GM12878 (cell line): ENCODE measurements around the gene E2F2. TPM values are rescaled to one million over a fixed set of nuclear protein-coding genes. Genes with fewer than 3 reads are reported as not detected.

ENCODE experiments used
- ATAC-seq: fragments of 200-7000 bp; cut with Tn5 transposase; 3 replicates; pipeline ENCODE4 v1.9.1; 2020; ENCODE audit warnings: mild to moderate bottlenecking, moderate library complexity
- BruUV-seq: library from RNA; stranded (reverse); fragments of 400-500 nt; replicated peaks from 2 replicates; lab custom pipeline; 2021; lab: Mats Ljungman, UMichigan
- CTCF ChIA-PET: fragments of 300-600 bp; sonication (Branson Sonifier 250); formaldehyde crosslinking; extraction: SDS; loops from one replicate; lab custom pipeline; 2021; ENCODE audit warnings: inconsistent platforms; lab: Yijun Ruan, JAX
- POLR2A ChIA-PET: fragments of 350-600 bp; formaldehyde crosslinking; extraction: SDS; loops from one replicate; lab custom pipeline; 2021; ENCODE audit warnings: inconsistent platforms; lab: Charles Lee
- RAD21 ChIA-PET: fragments of 300-600 bp; sonication (Branson Sonifier 250); formaldehyde crosslinking; loops from one replicate; lab custom pipeline; 2023; ENCODE audit warnings: antibody characterized with exemption; ENCODE audit not compliant: unreplicated experiment; lab: Charles Lee
- SMC1A ChIA-PET: fragments of 300-600 bp; sonication (Branson Sonifier 250); formaldehyde crosslinking; loops from one replicate; lab custom pipeline; 2023; ENCODE audit not compliant: unreplicated experiment, uncharacterized antibody; lab: Charles Lee
- DNase-seq: peaks from one replicate; pipeline ENCODE4 v3.0.0-alpha.2; 2011; ENCODE audit warnings: low read depth, low spot score
- FAIRE-seq: peaks from 3 replicates; lab custom pipeline; 2011; peaks lifted over from hg19 to GRCh38; lab: Jason Lieb, UNC
- H2AFZ ChIP-seq: 2 replicates; pipeline ENCODE4 v1.6.0; 2011; ENCODE audit warnings: low read depth, low read length, control low read depth; ENCODE audit not compliant: control insufficient read depth
- H3K27ac ChIP-seq: 2 replicates; pipeline ENCODE4 v1.5.1; 2011; ENCODE audit warnings: control low read depth; ENCODE audit not compliant: control insufficient read depth, insufficient read depth
- H3K27me3 ChIP-seq, 2 experiments: replicated peaks in 1 of 2; 2 replicates each; pipeline versions ENCODE4 v1.6.0 to v1.6.1; 2011; ENCODE audit warnings: low read length in 1 of 2; ENCODE audit not compliant: control insufficient read depth in 2 of 2, insufficient read depth in 2 of 2
- H3K36me3 ChIP-seq, 2 experiments: 2 replicates each; pipeline ENCODE4 v1.5.1; 2011; ENCODE audit warnings: low read length in 1 of 2; ENCODE audit not compliant: control insufficient read depth in 2 of 2, insufficient read depth in 2 of 2
- H3K4me1 ChIP-seq: 2 replicates; pipeline ENCODE4 v1.6.1; 2011; ENCODE audit warnings: mild to moderate bottlenecking, low read length, moderate library complexity, mixed read lengths; ENCODE audit not compliant: control insufficient read depth, insufficient read depth
- H3K4me2 ChIP-seq: 2 replicates; pipeline ENCODE4 v1.6.0; 2011; ENCODE audit warnings: control low read depth; ENCODE audit not compliant: control insufficient read depth, insufficient read depth
- H3K4me3 ChIP-seq: fragments of 200-600 bp; sonication (generic); 2 replicates; pipeline ENCODE4 v1.5.1; 2016
- H3K79me2 ChIP-seq: 2 replicates; pipeline ENCODE4 v1.6.0; 2011; ENCODE audit warnings: low read length; ENCODE audit not compliant: control insufficient read depth, insufficient read depth
- H3K9ac ChIP-seq: 2 replicates; pipeline ENCODE4 v1.8.0; 2011; ENCODE audit warnings: low read length, control low read depth, mixed read lengths; ENCODE audit not compliant: control insufficient read depth, insufficient read depth
- H3K9me3 ChIP-seq: replicated peaks from 3 replicates; pipeline ENCODE4 v1.5.1; 2011; ENCODE audit warnings: mild to moderate bottlenecking, low read length; ENCODE audit not compliant: control insufficient read depth, insufficient read depth
- H4K20me1 ChIP-seq: 2 replicates; pipeline ENCODE4 v1.6.0; 2011; ENCODE audit not compliant: control insufficient read depth, insufficient read depth
- ATF2 ChIP-seq: IDR thresholded peaks from 2 replicates; pipeline ENCODE4 v1.6.1; 2012; ENCODE audit warnings: low read length, inconsistent platforms
- BCL11A ChIP-seq: IDR thresholded peaks from 2 replicates; pipeline ENCODE4 v1.6.1; 2011; ENCODE audit warnings: low read depth, low read length
- CHD2 ChIP-seq: IDR thresholded peaks from 2 replicates; pipeline ENCODE4 v1.6.1; 2011; ENCODE audit warnings: low read depth, low read length, improper control_type of control experiment, borderline replicate concordance
- EED ChIP-seq: sonication (generic); IDR thresholded peaks from 2 replicates; pipeline ENCODE4 v1.6.1; 2016; ENCODE audit warnings: antibody characterized with exemption, low read depth
- MEF2A ChIP-seq: IDR thresholded peaks from 2 replicates; pipeline ENCODE4 v1.6.1; 2011; ENCODE audit warnings: low read depth, mild to moderate bottlenecking, low read length, moderate library complexity; ENCODE audit not compliant: insufficient read depth
- POLR2A ChIP-seq: IDR thresholded peaks from 2 replicates; pipeline ENCODE4 v1.6.1; 2011; ENCODE audit warnings: low read depth, mild to moderate bottlenecking, low read length
- REST ChIP-seq: IDR thresholded peaks from 2 replicates; pipeline ENCODE4 v1.6.1; 2012; ENCODE audit warnings: mild to moderate bottlenecking, low read depth, low read length
- SP1 ChIP-seq: IDR thresholded peaks from one replicate; pipeline ENCODE4 v1.6.1; 2011; ENCODE audit warnings: low read depth, low read length
- TCF12 ChIP-seq: IDR thresholded peaks from 2 replicates; pipeline ENCODE4 v1.6.1; 2011; ENCODE audit warnings: low read depth, mild to moderate bottlenecking, low read length
- USF1 ChIP-seq: IDR thresholded peaks from 2 replicates; pipeline ENCODE4 v1.6.1; 2011; ENCODE audit warnings: borderline replicate concordance, low read depth, mild to moderate bottlenecking, moderate library complexity, mixed read lengths, low read length; ENCODE audit not compliant: insufficient read depth; ENCODE audit errors: extremely low read length
- ZNF274 ChIP-seq: IDR thresholded peaks from one replicate; pipeline ENCODE4 v1.8.0; 2011; ENCODE audit not compliant: insufficient read length, insufficient read depth
- WGBS: methylation state at CpG from one replicate; pipeline ENCODE4 v1.1.6; 2016; ENCODE audit warnings: low lambda C conversion rate; ENCODE audit not compliant: insufficient replicate concordance, insufficient coverage; ENCODE audit errors: missing lambda C conversion rate; 5-methylcytosine and 5-hydroxymethylcytosine counted together
- in situ Hi-C: fragments of 300-500 bp; cut with MboI; formaldehyde crosslinking; loops from 9 replicates; pipeline ENCODE4 v1.14.3; 2018; ENCODE audit warnings: mixed read lengths
- intact Hi-C: fragments of 100-400 bp; cut with micrococcal nuclease; formaldehyde crosslinking; loops from one replicate; pipeline ENCODE4 v1.14.2; 2022; ENCODE audit not compliant: unreplicated experiment
- polyA plus RNA-seq, 11 experiments: library from polyadenylated mRNA; depleted of rRNA in 4 of 11; unstranded in 6 of 11; stranded (reverse) in 5 of 11; fragments of >200 nt; fragmentation: Nextera tagmentation in 4 of 11; fragmentation: Illumina TruSeq in 1 of 11; extraction: Ambion mirVana in 4 of 11; extraction: Trizol in 1 of 11; gene quantifications; 1 replicate in 1 of 11; 2 replicates in 10 of 11; pipeline versions ENCODE4 v1.2.1 to v1.2.3, GENCODE V29; 2011 to 2016; ENCODE audit warnings: inconsistent platforms in 2 of 11, missing spikeins in 2 of 11, low read depth in 1 of 11
- total RNA-seq, 4 experiments: library from RNA; depleted of rRNA in 3 of 4; stranded (reverse); fragments of >200 nt in 3 of 4; fragmentation: Illumina TruSeq in 1 of 4; extraction: Trizol in 1 of 4; gene quantifications; 2 replicates each; pipeline versions ENCODE4 v1.2.1 to v1.2.3, GENCODE V29; 2013 to 2021
- TF ChIP-seq, protein P1 (sequence below): fragments of 450-650 bp; IDR thresholded peaks from 2 replicates; pipeline ENCODE4 v1.6.1; 2017; ENCODE audit warnings: mild to moderate bottlenecking
- TF ChIP-seq, protein P2 (sequence below): IDR thresholded peaks from 2 replicates; pipeline ENCODE4 v1.6.1; 2011; ENCODE audit warnings: low read depth, low read length, improper control_type of control experiment, borderline replicate concordance

E2F2 gene
- total and polyA plus RNA-seq, 10 of the 15 experiments (the other 5 are each of a cell fraction or from before 2014, with no cell fraction given) = 3.8 to 27.2 (median 14.6) TPM

- intact Hi-C loops = loop anchor here (5.0 kb wide), 1 partner anchor 183 kb away; the partner anchor contains the start of gene HNRNPR
- TF ChIP-seq USF1 (no peak), SP1 (no peak), BCL11A (peak; percentile 9; the same call in 1 of the 2 replicates), EED (peak; percentile 70), ZNF274 (no peak), ATF2 (peak; percentile 69), POLR2A (no peak), MEF2A (0 out of 2 replicates have a peak, but pooled peaks have one; percentile 66), TCF12 (peak; percentile 100), CHD2 (peak; percentile 66; the same call in 1 of the 2 replicates), REST (0 out of 2 replicates have a peak, but pooled peaks have one; percentile 6)
- TF ChIP-seq, protein P1, sequence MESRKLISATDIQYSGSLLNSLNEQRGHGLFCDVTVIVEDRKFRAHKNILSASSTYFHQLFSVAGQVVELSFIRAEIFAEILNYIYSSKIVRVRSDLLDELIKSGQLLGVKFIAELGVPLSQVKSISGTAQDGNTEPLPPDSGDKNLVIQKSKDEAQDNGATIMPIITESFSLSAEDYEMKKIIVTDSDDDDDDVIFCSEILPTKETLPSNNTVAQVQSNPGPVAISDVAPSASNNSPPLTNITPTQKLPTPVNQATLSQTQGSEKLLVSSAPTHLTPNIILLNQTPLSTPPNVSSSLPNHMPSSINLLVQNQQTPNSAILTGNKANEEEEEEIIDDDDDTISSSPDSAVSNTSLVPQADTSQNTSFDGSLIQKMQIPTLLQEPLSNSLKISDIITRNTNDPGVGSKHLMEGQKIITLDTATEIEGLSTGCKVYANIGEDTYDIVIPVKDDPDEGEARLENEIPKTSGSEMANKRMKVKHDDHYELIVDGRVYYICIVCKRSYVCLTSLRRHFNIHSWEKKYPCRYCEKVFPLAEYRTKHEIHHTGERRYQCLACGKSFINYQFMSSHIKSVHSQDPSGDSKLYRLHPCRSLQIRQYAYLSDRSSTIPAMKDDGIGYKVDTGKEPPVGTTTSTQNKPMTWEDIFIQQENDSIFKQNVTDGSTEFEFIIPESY = no peak
- TF ChIP-seq, protein P2, sequence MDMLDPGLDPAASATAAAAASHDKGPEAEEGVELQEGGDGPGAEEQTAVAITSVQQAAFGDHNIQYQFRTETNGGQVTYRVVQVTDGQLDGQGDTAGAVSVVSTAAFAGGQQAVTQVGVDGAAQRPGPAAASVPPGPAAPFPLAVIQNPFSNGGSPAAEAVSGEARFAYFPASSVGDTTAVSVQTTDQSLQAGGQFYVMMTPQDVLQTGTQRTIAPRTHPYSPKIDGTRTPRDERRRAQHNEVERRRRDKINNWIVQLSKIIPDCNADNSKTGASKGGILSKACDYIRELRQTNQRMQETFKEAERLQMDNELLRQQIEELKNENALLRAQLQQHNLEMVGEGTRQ = no peak
Measured at GRCh38 chr1:23525558-23526250, 5.3 kb downstream of the E2F2 start.

More at GRCh38 chr1:23525558-23526250, 5.3 kb downstream of the E2F2 start:
- POLR2A ChIA-PET = interaction anchor here (0.6 to 1.5 kb wide), 9 partner anchors 9 to 181 kb away, joined by 3 to 10 read pairs (median 3); partner anchors contain the start of gene HNRNPR
- Histone ChIP-seq H4K20me1 (no peaks in the 10 kb centered on the region), H3K4me3 (peak overlapping the region; percentile 44; the same call in 1 of the 2 replicates), H3K4me2 (peak overlapping the region; percentile 83), H3K9me3 (no peaks in the 10 kb centered on the region), H3K27me3 (no peaks in the 10 kb centered on the region), H3K79me2 (peaks cover 63% of the 10 kb centered on the region), H3K27ac (peak overlapping the region; percentile 77), H3K36me3 (peaks cover 13 to 14% of the 10 kb centered on the region in 2 experiments; a peak in 3 of 4 replicates), H2AFZ (no peak overlapping the region; the same call in 1 of the 2 replicates), H3K9ac (peak overlapping the region; percentile 61), H3K4me1 (peaks cover 59% of the 10 kb centered on the region)
- no TSS peak for BruUV-seq
- peak; percentile 40 for ATAC-seq
- WGBS = 35% methylated on average over 5 of the region's 5 CpGs
- peak; percentile 78 for FAIRE-seq
- in situ Hi-C loops = no loop called here
- no peak for DNase-seq
- CTCF ChIA-PET = interaction anchor here (1.5 to 28.3 kb wide), 7 partner anchors 10 to 341 kb away, joined by 3 to 784 read pairs (median 8); no protein-coding TSS in a partner anchor
- RAD21 ChIA-PET = interaction anchor here (0.5 to 11.3 kb wide), 10 partner anchors 8 to 451 kb away, joined by 3 to 153 read pairs (median 5); no protein-coding TSS in a partner anchor
- SMC1A ChIA-PET = interaction anchor here (0.9 to 14.8 kb wide), 12 partner anchors 8 to 112 kb away, joined by 3 to 201 read pairs (median 6); no protein-coding TSS in a partner anchor
